IPS-20b (cell line): ENCODE data around the gene CPOX.

Experiments used
- H3K27ac ChIP-seq: one replicate; pipeline ENCODE4 v1.5.1; 2013; ENCODE audit warnings: low read length
- H3K27me3 ChIP-seq: 2 replicates; pipeline ENCODE4 v1.6.1; 2013; ENCODE audit warnings: mild to moderate bottlenecking, low read length, inconsistent platforms; ENCODE audit not compliant: insufficient read depth
- H3K36me3 ChIP-seq: 2 replicates; pipeline ENCODE4 v1.6.1; 2013; ENCODE audit warnings: low read depth, mild to moderate bottlenecking, inconsistent platforms, low read length, moderate library complexity; ENCODE audit not compliant: insufficient read depth
- H3K4me1 ChIP-seq: 2 replicates; pipeline ENCODE4 v1.6.1; 2013; ENCODE audit warnings: mild to moderate bottlenecking, control low read depth, inconsistent platforms, low read length, moderate library complexity; ENCODE audit not compliant: insufficient read depth
- H3K4me3 ChIP-seq: 2 replicates; pipeline ENCODE4 v1.5.1; 2013; ENCODE audit warnings: mild to moderate bottlenecking, low read length, inconsistent platforms
- H3K9ac ChIP-seq: 2 replicates; pipeline ENCODE4 v1.6.1; 2013; ENCODE audit warnings: low read depth, mild to moderate bottlenecking, inconsistent platforms, low read length, moderate library complexity
- H3K9me3 ChIP-seq: 2 replicates; pipeline ENCODE4 v1.6.1; 2013; ENCODE audit warnings: mild to moderate bottlenecking, low read depth, low read length, inconsistent platforms; ENCODE audit not compliant: insufficient read depth

CPOX gene

DNA sequence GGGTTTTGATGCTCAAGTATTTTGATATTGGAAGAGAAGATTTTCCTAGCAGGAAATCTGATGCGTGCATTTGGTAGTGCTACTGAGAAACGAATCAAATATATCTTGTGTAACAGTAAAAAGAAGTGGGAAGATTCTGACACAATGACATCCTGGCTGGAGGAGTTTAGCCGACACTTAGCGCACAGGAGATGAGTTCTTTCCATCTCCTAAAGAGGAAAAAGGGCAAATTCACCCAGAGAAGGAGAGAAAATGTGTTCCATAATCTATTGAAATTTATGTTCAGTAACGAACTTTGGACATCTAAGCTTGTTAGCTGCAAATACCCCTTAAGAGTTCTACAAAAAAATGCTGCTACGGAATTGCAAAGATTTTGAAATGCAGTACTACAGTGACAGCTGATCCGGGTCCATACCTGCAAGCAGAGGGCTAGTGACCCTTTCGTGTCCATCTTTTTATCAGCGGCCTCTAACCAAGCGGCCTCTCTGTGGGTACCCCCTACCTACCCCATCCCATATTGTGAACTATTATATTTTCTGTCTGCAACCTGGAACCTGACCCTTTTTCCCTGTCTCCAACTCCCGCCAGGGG, 971 bp downstream of the CPOX start:
- no peaks in the 10 kb centered on the region for H3K9me3 ChIP-seq
- peak overlapping the region; percentile 82 for H3K4me3 ChIP-seq
- H3K27me3 ChIP-seq = no peaks in the 10 kb centered on the region
- peak overlapping the region; percentile 66; the same call in 1 of the 2 replicates for H3K9ac ChIP-seq
- peaks cover 35% of the 10 kb centered on the region for H3K36me3 ChIP-seq
- H3K27ac ChIP-seq = no peak overlapping the region
- peaks cover 6% of the 10 kb centered on the region; the same call in 1 of the 2 replicates for H3K4me1 ChIP-seq

DNA sequence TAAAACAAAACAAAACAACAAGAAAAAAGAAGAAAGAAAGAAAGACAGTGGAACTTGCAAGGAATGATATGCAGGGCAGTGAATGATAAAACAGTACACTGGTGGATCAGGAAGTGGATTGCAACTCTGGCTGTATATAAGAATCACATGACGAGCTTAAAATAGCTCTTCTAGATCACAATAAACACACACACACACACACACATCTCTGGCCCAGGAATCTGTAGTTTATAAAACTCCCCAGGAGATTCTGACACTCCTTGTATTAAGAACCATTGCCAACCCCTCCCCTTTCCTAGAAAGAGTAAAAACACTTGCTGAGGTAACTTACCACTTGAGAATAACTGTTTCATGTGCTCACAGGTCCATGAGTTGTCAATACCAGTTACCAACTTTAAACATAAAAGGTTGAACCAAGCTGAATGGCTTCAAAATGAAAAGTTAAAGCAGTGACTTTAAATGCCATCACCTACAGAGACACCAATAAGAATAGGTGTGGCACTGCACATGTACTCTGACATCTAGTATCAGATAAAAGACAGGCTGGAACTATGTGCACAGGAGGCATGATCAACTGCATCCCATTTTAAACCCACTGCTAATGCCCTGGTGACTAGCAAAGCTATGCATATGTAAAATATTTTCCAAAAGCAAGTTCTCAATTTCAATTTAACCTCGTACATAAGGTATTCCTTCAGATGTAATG, 3.9 kb downstream of the CPOX start:
- Histone ChIP-seq H3K9ac (no peak overlapping the region), H3K27me3 (no peaks in the 10 kb centered on the region), H3K9me3 (no peaks in the 10 kb centered on the region), H3K27ac (no peak overlapping the region), H3K4me1 (peaks cover 6% of the 10 kb centered on the region; the same call in 1 of the 2 replicates), H3K36me3 (peaks cover 63% of the 10 kb centered on the region), H3K4me3 (no peak overlapping the region)

DNA sequence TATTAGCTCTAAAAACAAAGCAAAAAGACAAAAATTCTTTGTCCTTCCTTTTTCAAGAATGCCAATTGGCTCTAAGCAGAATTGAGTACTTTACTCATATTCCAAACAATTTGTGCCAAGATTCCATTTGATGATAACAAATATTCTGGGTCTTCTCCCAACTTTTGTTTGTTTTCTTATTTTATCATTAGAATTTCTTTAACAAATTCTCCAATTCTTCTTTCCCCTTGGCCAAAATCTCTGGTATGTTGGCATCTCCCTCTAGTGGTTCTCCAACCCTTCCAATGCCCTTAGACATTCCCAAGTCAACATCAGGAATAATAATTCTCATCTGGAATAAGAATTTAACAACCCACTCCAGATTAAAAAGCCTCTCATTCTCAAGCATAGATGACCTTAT, 5.3 kb downstream of the CPOX start:
- H3K27ac ChIP-seq = no peak overlapping the region
- no peaks in the 10 kb centered on the region for H3K27me3 ChIP-seq
- peaks cover 75% of the 10 kb centered on the region for H3K36me3 ChIP-seq
- H3K9ac ChIP-seq = no peak overlapping the region
- no peak overlapping the region for H3K4me3 ChIP-seq
- H3K4me1 ChIP-seq = peaks cover 6% of the 10 kb centered on the region; the same call in 1 of the 2 replicates
- H3K9me3 ChIP-seq = no peaks in the 10 kb centered on the region

DNA sequence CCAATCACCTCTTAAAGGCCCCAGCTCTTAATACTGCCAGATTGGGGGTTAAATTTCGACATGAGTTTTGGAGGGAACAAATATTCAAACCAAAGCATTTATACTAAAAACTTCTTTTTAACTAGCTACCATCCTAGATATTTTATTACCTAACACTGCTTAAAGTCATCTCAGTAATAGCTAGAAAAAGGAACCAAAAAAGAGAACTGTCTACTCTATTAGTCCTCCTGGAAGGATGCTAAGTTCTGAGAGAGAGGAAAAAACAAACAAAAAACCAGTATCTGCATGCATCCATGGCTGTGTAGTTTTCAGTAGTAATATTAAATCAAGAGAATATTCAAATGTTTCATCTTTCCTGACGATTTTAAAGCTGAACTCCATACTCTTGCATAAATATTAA, 5.8 kb downstream of the CPOX start:
- Histone ChIP-seq H3K4me3 (no peak overlapping the region), H3K9me3 (no peaks in the 10 kb centered on the region), H3K9ac (no peak overlapping the region), H3K4me1 (peaks cover 6% of the 10 kb centered on the region; the same call in 1 of the 2 replicates), H3K27ac (no peak overlapping the region), H3K36me3 (peaks cover 78% of the 10 kb centered on the region), H3K27me3 (no peaks in the 10 kb centered on the region)

DNA sequence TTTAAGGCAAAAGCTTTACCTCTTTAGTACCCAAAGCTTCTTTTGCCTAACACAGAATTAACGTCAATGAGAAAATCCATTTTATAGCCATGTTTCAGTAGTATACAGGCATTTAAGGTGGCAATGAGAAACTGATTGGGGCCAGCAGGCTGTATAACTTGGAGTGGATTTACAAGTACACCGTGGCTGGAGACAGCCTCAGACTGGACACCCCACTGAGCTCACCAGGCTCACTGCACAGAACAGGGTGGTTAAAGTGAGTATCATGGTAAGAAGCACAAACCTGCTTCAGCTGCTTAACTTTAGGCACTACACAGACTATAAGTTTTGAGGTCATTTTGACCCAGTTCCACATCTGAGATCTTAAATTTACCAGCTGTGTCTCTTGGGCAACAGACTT, 8.9 kb downstream of the CPOX start:
- Histone ChIP-seq H3K9ac (no peak overlapping the region), H3K27me3 (no peaks in the 10 kb centered on the region), H3K27ac (no peak overlapping the region), H3K9me3 (no peaks in the 10 kb centered on the region), H3K4me3 (no peak overlapping the region), H3K4me1 (no peaks in the 10 kb centered on the region), H3K36me3 (peaks cover 84% of the 10 kb centered on the region)

DNA sequence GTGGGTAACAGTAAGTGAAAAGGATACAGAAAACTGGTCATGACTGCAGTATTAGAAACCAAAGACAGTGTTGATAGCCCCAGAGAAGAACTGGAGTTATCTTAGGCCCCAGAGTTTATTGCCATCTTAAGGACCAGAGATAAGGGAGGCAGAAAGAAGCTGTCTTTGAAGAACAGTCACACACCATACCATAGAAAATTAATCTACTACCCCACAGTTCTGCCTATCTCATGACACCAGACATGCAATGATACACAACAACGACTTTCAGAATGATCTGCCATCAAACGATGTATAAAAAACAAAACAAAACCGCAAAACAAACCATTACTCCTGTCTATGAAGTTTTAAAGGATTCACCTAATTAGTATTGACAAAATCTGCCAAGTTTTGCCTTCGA, 9.6 kb downstream of the CPOX start:
- Histone ChIP-seq H3K4me1 (no peaks in the 10 kb centered on the region), H3K36me3 (peaks cover 84% of the 10 kb centered on the region), H3K9ac (no peak overlapping the region), H3K27ac (no peak overlapping the region), H3K9me3 (no peaks in the 10 kb centered on the region), H3K27me3 (no peaks in the 10 kb centered on the region), H3K4me3 (no peak overlapping the region)

DNA sequence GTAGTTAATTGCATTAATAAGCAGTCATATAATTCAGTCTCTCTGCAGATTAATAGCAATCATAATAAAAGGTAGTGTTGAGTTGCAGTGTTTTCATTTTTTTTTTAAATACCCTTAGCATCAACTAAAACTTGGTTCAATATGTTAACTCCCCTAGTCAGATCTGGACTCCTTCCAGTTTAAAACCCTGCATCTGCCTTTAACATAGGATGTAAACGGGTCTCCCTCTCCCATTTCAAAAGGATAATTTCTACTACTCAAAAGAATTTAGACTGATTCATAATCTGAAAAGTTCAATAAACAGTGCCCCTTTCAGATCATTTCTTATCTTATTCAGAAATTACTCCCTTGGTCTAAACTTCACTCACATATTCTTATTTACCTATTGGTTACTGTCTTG, 11.4 kb downstream of the CPOX start:
- Histone ChIP-seq H3K4me1 (no peaks in the 10 kb centered on the region), H3K4me3 (no peak overlapping the region), H3K27me3 (no peaks in the 10 kb centered on the region), H3K36me3 (peaks cover 87% of the 10 kb centered on the region), H3K9me3 (no peaks in the 10 kb centered on the region), H3K27ac (no peak overlapping the region), H3K9ac (no peak overlapping the region)

DNA sequence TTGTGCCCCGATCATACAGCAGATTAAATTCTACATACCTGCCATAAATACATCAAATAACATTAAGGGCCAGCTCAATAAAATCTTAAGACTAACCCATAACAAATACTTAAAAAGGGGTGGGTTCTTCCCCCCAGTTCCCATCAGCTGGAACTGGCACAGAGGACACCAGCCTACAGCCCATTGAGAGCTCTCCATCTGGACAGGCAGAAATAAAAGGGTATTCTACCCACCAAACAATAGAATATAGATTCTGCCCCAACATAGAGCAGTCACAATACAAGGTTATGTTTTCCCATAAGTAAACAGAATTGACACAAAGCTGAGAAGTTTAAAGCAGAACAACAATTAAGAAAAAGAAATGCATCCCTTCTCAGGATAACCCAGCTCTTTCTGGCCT, 11.9 kb downstream of the CPOX start:
- no peaks in the 10 kb centered on the region for H3K9me3 ChIP-seq
- H3K27me3 ChIP-seq = no peaks in the 10 kb centered on the region
- no peak overlapping the region for H3K4me3 ChIP-seq
- no peak overlapping the region for H3K27ac ChIP-seq
- H3K4me1 ChIP-seq = no peaks in the 10 kb centered on the region
- H3K36me3 ChIP-seq = peaks cover 87% of the 10 kb centered on the region
- no peak overlapping the region for H3K9ac ChIP-seq

DNA sequence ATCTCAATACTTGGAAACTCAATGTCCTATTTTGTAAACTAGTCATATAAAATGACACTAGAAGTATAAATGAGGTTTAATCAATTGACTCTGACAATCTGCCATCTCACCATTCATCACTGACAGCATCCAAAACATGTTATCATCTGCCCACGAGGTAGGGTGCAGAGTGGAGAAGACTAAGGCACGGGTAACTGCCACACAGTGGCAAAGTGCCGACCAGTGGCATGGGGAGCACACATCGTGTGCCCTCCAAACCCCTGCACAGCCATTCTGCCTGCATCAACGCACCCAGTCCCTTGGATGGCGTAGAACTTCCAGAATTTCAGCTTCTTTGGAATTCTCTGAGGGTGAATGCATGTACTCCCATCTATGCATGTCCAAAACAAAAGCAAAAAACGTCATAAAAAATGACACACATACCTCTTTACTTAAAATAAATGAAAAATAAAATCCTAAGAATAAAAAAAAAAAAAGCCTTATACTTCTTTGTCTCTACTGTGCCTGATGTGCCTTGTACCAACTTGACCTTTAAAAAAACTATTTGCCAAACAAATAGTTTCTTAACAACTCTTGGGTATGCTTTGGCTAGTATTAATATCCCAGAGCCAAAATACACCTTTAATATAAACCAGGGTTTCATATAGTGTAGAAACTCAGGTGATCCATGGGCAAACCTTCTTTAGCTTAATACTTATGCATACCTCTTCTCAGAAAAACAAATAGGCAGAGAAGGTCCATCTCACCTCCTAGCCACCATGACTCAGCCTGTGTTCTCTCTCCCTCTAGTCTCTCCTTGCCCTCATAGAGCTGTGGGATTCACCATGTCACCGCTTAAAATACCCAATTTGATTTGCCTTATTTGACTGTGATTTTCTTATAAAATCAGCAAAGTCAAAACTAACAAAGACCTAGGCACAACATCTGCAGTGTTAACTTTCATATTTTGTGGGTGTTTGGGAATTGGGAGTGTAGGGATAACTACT, 12.7 kb downstream of the CPOX start:
- no peak overlapping the region for H3K27ac ChIP-seq
- H3K4me1 ChIP-seq = no peaks in the 10 kb centered on the region
- no peak overlapping the region for H3K4me3 ChIP-seq
- no peaks in the 10 kb centered on the region for H3K27me3 ChIP-seq
- peaks cover 84% of the 10 kb centered on the region for H3K36me3 ChIP-seq
- H3K9ac ChIP-seq = no peak overlapping the region
- H3K9me3 ChIP-seq = no peaks in the 10 kb centered on the region

DNA sequence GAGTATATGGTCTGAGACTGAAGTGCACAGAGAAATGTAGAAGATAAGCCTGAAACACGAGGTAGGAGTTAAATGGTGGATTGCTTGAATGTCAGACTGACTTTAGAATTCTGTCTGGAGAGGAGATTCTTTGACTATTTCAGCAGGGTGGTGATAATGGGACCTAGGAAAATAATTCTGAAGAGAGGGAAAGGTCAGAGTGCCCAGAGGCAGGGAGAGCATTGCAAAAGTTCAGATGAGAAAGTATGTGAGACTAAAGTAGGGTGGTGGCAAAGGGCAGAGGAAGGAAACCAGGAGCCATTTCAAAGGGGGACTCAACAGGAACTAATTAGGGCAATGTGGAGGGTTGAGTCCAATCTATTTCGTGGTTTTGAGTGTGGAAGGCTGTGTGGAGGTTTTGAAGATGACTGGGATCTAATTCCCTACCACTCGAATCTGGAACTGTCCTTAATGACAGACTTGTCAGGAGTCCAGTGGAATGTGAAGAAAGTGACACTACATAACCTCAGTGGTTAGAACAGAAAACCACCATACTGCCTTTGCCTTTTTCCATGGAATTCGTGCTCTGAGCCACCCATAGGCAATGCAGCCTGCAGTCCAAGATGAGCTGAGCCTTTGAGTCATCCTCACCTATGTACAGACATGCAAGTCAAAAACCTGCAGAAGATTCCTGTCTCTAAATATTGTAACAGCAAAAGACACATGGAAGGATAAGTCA, 16.1 kb downstream of the CPOX start:
- no peak overlapping the region for H3K4me3 ChIP-seq
- H3K9me3 ChIP-seq = no peaks in the 10 kb centered on the region
- no peaks in the 10 kb centered on the region for H3K27me3 ChIP-seq
- H3K36me3 ChIP-seq = peaks cover 56% of the 10 kb centered on the region
- H3K9ac ChIP-seq = no peak overlapping the region
- no peak overlapping the region for H3K27ac ChIP-seq
- H3K4me1 ChIP-seq = 0 out of 2 replicates have a peak, but pooled peaks cover 3% of the 10 kb centered on the region

DNA sequence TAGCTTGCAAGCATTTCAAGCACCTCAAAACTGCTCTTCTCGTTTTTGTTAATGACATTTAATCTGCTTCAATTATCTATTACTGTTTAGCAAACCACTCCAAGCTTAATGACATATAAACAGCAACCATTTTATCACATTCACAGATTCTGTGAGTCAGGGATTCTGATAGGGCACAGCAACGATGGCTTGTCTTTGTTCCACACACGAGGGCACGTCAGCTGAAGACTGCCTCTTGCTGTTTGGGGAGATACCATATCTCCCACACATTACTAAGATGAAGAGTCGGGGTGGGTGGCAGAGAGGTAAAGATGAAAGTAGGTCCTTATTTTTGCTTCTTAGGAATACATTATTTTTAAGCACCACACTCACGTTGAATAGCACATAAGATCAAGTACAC, 19.3 kb downstream of the CPOX start:
- H3K9me3 ChIP-seq = no peaks in the 10 kb centered on the region
- peaks cover 29% of the 10 kb centered on the region for H3K36me3 ChIP-seq
- H3K9ac ChIP-seq = no peak overlapping the region

More for the DNA sequence above, 19.3 kb downstream of the CPOX start:
- no peak overlapping the region for H3K4me3 ChIP-seq
- H3K4me1 ChIP-seq = 0 out of 2 replicates have a peak, but pooled peaks cover 3% of the 10 kb centered on the region
- no peaks in the 10 kb centered on the region for H3K27me3 ChIP-seq
- no peak overlapping the region for H3K27ac ChIP-seq
